Keratinocyte (primary cell): Measurements from ENCODE around the gene ANTXR2. TPM values are rescaled to one million over a fixed set of nuclear protein-coding genes. Genes with fewer than 3 reads are reported as not detected.

Source experiments
- DNase-seq: peaks from one replicate; pipeline ENCODE4 v3.0.0-alpha.2; 2011; ENCODE audit warnings: low read depth, missing footprints, low spot score
- FAIRE-seq: peaks from 2 replicates; lab custom pipeline; 2011; peaks lifted over from hg19 to GRCh38; lab: Jason Lieb, UNC
- H2AFZ ChIP-seq: 2 replicates; pipeline ENCODE4 v1.6.0; 2012; ENCODE audit warnings: low read length, control low read depth, inconsistent platforms; ENCODE audit not compliant: control insufficient read depth
- H3K27ac ChIP-seq: 2 replicates; pipeline ENCODE4 v1.5.1; 2011; ENCODE audit warnings: low read length; ENCODE audit not compliant: control insufficient read depth, insufficient read depth
- H3K27me3 ChIP-seq: 3 replicates; pipeline ENCODE4 v1.6.0; 2011; ENCODE audit warnings: low read length; ENCODE audit not compliant: control insufficient read depth, insufficient read depth; ENCODE audit errors: extremely low read depth
- H3K36me3 ChIP-seq, 2 experiments: 2 replicates in 1 of 2; 3 replicates in 1 of 2; pipeline ENCODE4 v1.5.1; 2011; ENCODE audit warnings: low read length in 2 of 2, mild to moderate bottlenecking in 1 of 2; ENCODE audit not compliant: control insufficient read depth in 2 of 2, insufficient read depth in 2 of 2; ENCODE audit errors: extremely low read depth in 1 of 2
- H3K4me1 ChIP-seq: 3 replicates; pipeline ENCODE4 v1.5.1; 2011; ENCODE audit warnings: low read length; ENCODE audit not compliant: control insufficient read depth, insufficient read depth; ENCODE audit errors: extremely low read depth
- H3K4me2 ChIP-seq: 3 replicates; pipeline ENCODE4 v1.6.0; 2011; ENCODE audit warnings: low read depth, low read length; ENCODE audit not compliant: control insufficient read depth, insufficient read depth; ENCODE audit errors: extremely low read depth
- H3K4me3 ChIP-seq, 3 experiments: fragments of 200-600 bp in 1 of 3; sonication (generic) in 1 of 3; 2 replicates in 2 of 3; 3 replicates in 1 of 3; pipeline ENCODE4 v1.5.1; 2011 to 2016; ENCODE audit warnings: low read length in 3 of 3, mild to moderate bottlenecking in 3 of 3, control low read depth in 2 of 3, inconsistent platforms in 1 of 3, low read depth in 1 of 3, mixed read lengths in 1 of 3, mixed run types in 1 of 3, moderate library complexity in 1 of 3; ENCODE audit not compliant: control insufficient read depth in 2 of 3, insufficient read depth in 2 of 3; ENCODE audit errors: extremely low read depth in 1 of 3
- H3K79me2 ChIP-seq: 2 replicates; pipeline ENCODE4 v1.6.0; 2012; ENCODE audit warnings: low read length; ENCODE audit not compliant: control insufficient read depth, insufficient read depth
- H3K9ac ChIP-seq: 3 replicates; pipeline ENCODE4 v1.6.0; 2011; ENCODE audit warnings: low read length; ENCODE audit not compliant: control insufficient read depth, insufficient read depth; ENCODE audit errors: extremely low read depth
- H3K9me1 ChIP-seq: 3 replicates; pipeline ENCODE4 v1.6.0; 2011; ENCODE audit warnings: low read length; ENCODE audit not compliant: control insufficient read depth, insufficient read depth; ENCODE audit errors: extremely low read depth
- H3K9me3 ChIP-seq: 2 replicates; pipeline ENCODE4 v1.5.1; 2012; ENCODE audit warnings: low read depth, low read length; ENCODE audit not compliant: control insufficient read depth
- H4K20me1 ChIP-seq: 3 replicates; pipeline ENCODE4 v1.6.0; 2011; ENCODE audit warnings: low read length; ENCODE audit not compliant: control insufficient read depth, insufficient read depth; ENCODE audit errors: extremely low read depth
- EZH2 ChIP-seq: IDR thresholded peaks from one replicate; pipeline ENCODE4 v1.6.1; 2012; ENCODE audit warnings: inconsistent platforms, mild to moderate bottlenecking, low read length, moderate library complexity
- dilution Hi-C: fragments of 300-500 bp; cut with MboI; formaldehyde crosslinking; loops from one replicate; pipeline ENCODE4 v1.7.0; 2020; ENCODE audit warnings: low sequenced_read_pairs; ENCODE audit not compliant: extremely low pct_ligation_motif_present
- polyA plus RNA-seq, 5 experiments: library from polyadenylated mRNA; depleted of rRNA in 3 of 5; stranded (reverse) in 3 of 5; stranded (forward) in 1 of 5; unstranded in 1 of 5; fragments of >200 nt; gene quantifications; 1 replicate in 1 of 5; 2 replicates in 3 of 5; 3 replicates in 1 of 5; pipeline versions ENCODE4 v1.2.1 to v1.2.3, GENCODE V29; 2011 to 2012; ENCODE audit warnings: missing spikeins in 2 of 5, low read depth in 1 of 5, low replicate concordance in 1 of 5
- TF ChIP-seq, protein P1 (sequence below), 3 experiments: IDR thresholded peaks in 1 of 3; conservative IDR thresholded peaks in 1 of 3; optimal IDR thresholded peaks in 1 of 3; 2 replicates in 2 of 3; 3 replicates in 1 of 3; pipeline versions ENCODE3 to v1.5.1; 2011; ENCODE audit warnings: low read length in 3 of 3, mild to moderate bottlenecking in 3 of 3, moderate library complexity in 2 of 3, control low read depth in 1 of 3, inconsistent platforms in 1 of 3; ENCODE audit not compliant: insufficient read depth in 2 of 3; ENCODE audit errors: extremely low read depth in 1 of 3

Gene ANTXR2
- polyA plus RNA-seq, 1 donor (not counting 4 experiments of a cell fraction or from before 2014, with no cell fraction given) = 89.1 TPM

DNA sequence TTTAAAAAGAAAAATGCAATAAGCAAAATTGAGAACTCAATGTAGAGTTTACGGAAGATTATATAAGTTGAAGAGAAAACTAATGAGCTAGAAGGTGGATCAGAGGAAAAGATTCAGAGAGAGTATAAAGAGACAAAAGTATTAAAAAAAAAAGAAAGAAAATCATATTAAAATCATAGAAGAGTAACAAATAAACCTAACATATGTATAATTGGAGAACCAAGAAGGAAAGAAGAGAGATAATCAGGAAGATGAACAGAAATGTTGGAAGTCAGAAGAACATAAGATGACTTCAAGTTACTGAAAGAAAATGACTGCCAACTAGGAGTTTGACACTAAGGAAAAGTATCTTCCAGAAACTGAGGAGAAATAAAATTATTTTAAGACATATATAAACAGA, 34.3 kb upstream of the ANTXR2 start:
- Histone ChIP-seq H3K27me3 (no peaks in the 10 kb centered on the region), H3K9me1 (no peaks in the 10 kb centered on the region), H3K4me3 (no peak overlapping the region), H3K4me1 (peaks cover 2% of the 10 kb centered on the region), H3K79me2 (no peaks in the 10 kb centered on the region), H3K27ac (no peak overlapping the region), H3K4me2 (no peak overlapping the region), H3K9ac (no peak overlapping the region), H3K9me3 (peaks cover 2% of the 10 kb centered on the region), H2AFZ (no peak overlapping the region), H4K20me1 (no peaks in the 10 kb centered on the region), H3K36me3 (no peaks in the 10 kb centered on the region)
- dilution Hi-C loops = no loop called here
- no peak for DNase-seq
- no peak for FAIRE-seq
- TF ChIP-seq, protein P1, sequence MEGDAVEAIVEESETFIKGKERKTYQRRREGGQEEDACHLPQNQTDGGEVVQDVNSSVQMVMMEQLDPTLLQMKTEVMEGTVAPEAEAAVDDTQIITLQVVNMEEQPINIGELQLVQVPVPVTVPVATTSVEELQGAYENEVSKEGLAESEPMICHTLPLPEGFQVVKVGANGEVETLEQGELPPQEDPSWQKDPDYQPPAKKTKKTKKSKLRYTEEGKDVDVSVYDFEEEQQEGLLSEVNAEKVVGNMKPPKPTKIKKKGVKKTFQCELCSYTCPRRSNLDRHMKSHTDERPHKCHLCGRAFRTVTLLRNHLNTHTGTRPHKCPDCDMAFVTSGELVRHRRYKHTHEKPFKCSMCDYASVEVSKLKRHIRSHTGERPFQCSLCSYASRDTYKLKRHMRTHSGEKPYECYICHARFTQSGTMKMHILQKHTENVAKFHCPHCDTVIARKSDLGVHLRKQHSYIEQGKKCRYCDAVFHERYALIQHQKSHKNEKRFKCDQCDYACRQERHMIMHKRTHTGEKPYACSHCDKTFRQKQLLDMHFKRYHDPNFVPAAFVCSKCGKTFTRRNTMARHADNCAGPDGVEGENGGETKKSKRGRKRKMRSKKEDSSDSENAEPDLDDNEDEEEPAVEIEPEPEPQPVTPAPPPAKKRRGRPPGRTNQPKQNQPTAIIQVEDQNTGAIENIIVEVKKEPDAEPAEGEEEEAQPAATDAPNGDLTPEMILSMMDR (optimal IDR thresholded peaks at IDR 0.05 in 1 of 3, IDR thresholded peaks at IDR 0.05 in 1 of 3, conservative IDR thresholded peaks at IDR 0.05 in 1 of 3; ENCODE audit: extremely low read depth in 1 of 3, insufficient read depth in 2 of 3, low read length in 3 of 3) = no peak
- no peak for TF ChIP-seq EZH2

DNA sequence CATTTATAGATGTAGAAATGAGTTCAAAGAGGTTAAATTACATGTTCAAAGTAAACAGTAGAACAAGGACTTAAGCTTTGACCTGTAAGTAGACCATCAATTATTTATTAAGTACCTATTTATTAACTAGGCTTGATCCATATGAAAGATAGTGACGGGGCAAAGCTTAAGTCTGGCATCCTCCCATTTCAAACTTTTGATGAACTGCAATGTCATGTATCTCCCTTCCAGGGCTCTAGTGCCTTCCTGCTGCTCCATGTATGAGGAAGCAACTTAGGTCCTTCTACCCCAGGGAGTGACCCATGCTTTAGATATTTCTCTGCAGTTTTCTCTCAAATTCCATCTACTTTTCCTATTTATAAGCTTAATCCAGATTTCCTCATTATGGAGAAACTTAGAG, 31.9 kb upstream of the ANTXR2 start:
- Histone ChIP-seq H3K4me2 (no peak overlapping the region), H4K20me1 (no peaks in the 10 kb centered on the region), H3K79me2 (no peaks in the 10 kb centered on the region), H3K9me1 (no peaks in the 10 kb centered on the region), H3K9ac (no peak overlapping the region), H3K4me3 (no peak overlapping the region), H3K9me3 (peaks cover 2% of the 10 kb centered on the region), H3K36me3 (no peaks in the 10 kb centered on the region), H3K4me1 (peaks cover 21% of the 10 kb centered on the region), H3K27me3 (no peaks in the 10 kb centered on the region), H2AFZ (no peak overlapping the region), H3K27ac (no peak overlapping the region)
- DNase-seq (no peak), FAIRE-seq (no peak)
- dilution Hi-C loops = no loop called here
- TF ChIP-seq EZH2 = no peak
- TF ChIP-seq, protein P1 (optimal IDR thresholded peaks at IDR 0.05 in 1 of 3, IDR thresholded peaks at IDR 0.05 in 1 of 3, conservative IDR thresholded peaks at IDR 0.05 in 1 of 3; ENCODE audit: extremely low read depth in 1 of 3, insufficient read depth in 2 of 3, low read length in 3 of 3) = no peak
